Thyroid gland (tissue), 4 donors: ENCODE data around the gene GRIFIN. TPM values are rescaled to one million over a fixed set of nuclear protein-coding genes. Genes with fewer than 3 reads are reported as not detected.

Experiments used
- DNase-seq, 2 donors: peaks; one replicate each; pipeline ENCODE4 v3.0.0-alpha.2; 2019
- H3K27ac ChIP-seq, 3 donors: fragments of 200-600 bp; sonication (generic); 1 replicate in 2 of 3; 2 replicates in 1 of 3; pipeline ENCODE4 v1.5.1; 2016 to 2019; ENCODE audit warnings: mild to moderate bottlenecking in 1 of 3, moderate library complexity in 1 of 3
- H3K27me3 ChIP-seq: fragments of 200-600 bp; sonication (generic); one replicate; pipeline ENCODE4 v1.5.1; 2019
- H3K36me3 ChIP-seq, 2 donors: fragments of 200-600 bp; sonication (generic); one replicate each; pipeline ENCODE4 v1.5.1; 2016 to 2019
- H3K4me1 ChIP-seq, 2 donors: fragments of 200-600 bp; sonication (generic); one replicate each; pipeline ENCODE4 v1.5.1; 2017 to 2019
- H3K4me3 ChIP-seq, 3 donors: fragments of 200-600 bp; sonication (generic); replicated peaks in 1 of 3; 1 replicate in 2 of 3; 2 replicates in 1 of 3; pipeline ENCODE4 v1.5.1; 2016; ENCODE audit warnings: mild to moderate bottlenecking in 1 of 3
- H3K9me3 ChIP-seq: fragments of 200-600 bp; sonication (generic); one replicate; pipeline ENCODE4 v1.5.1; 2017
- CTCF ChIP-seq, 6 experiments: fragments of 200-600 bp in 3 of 6; fragments of 450-650 bp in 3 of 6; sonication (generic) in 3 of 6; IDR thresholded peaks; one replicate each; pipeline ENCODE4 v1.5.1; 2016 to 2019; ENCODE audit warnings: antibody characterized with exemption in 6 of 6, mild to moderate bottlenecking in 2 of 6, inconsistent platforms in 1 of 6, moderate library complexity in 1 of 6
- POLR2A ChIP-seq, 2 donors: fragments of 450-650 bp; IDR thresholded peaks; one replicate each; pipeline ENCODE4 v1.6.1; 2017; ENCODE audit warnings: antibody characterized with exemption in 2 of 2, mild to moderate bottlenecking in 2 of 2, moderate library complexity in 1 of 2
- WGBS, 2 donors: methylation state at CpG; one replicate each; pipeline ENCODE4 v1.1.5; 2017; 5-methylcytosine and 5-hydroxymethylcytosine counted together
- intact Hi-C: fragments of 100-400 bp; cut with DNase I; formaldehyde crosslinking; loops from one replicate; pipeline ENCODE4 v1.15.1; 2023
- total RNA-seq, 4 donors: library from RNA; depleted of rRNA; stranded (reverse); fragments of >200 nt; gene quantifications; one replicate each; pipeline ENCODE4 v1.2.3, GENCODE V29; 2016

GRIFIN gene
- total RNA-seq, 4 donors from 2014 or later: not detected

- no peak for DNase-seq
- H3K9me3 ChIP-seq: no peaks in the 10 kb centered on the region
- H3K4me3 ChIP-seq: no peak overlapping the region
- no peaks in the 10 kb centered on the region for H3K27me3 ChIP-seq
- 53 to 69% methylated on average over 13 to 20 of the region's 25 CpGs for WGBS, 2 donors
- H3K27ac ChIP-seq: no peak overlapping the region
- peaks cover 0 to 16% of the 10 kb centered on the region in 2 donors for H3K4me1 ChIP-seq
- TF ChIP-seq POLR2A (IDR thresholded peaks at IDR 0.05) (no peak), CTCF (IDR thresholded peaks at IDR 0.05) (no peak)
- intact Hi-C loops: no loop called here
- no peaks in the 10 kb centered on the region for H3K36me3 ChIP-seq
These were observed 713 bp upstream of the GRIFIN start for GRCh38 chr7:2476776-2477446.

GRCh38 chr7:2475678-2476015 lies 551 bp downstream of the GRIFIN start:
- no peak for TF ChIP-seq CTCF (IDR thresholded peaks at IDR 0.05)
- no peak for TF ChIP-seq POLR2A (IDR thresholded peaks at IDR 0.05)
- Histone ChIP-seq H3K4me3 (no peak overlapping the region), H3K4me1 (peaks cover 0 to 21% of the 10 kb centered on the region in 2 donors), H3K9me3 (no peaks in the 10 kb centered on the region), H3K27me3 (no peaks in the 10 kb centered on the region), H3K27ac (no peak overlapping the region), H3K36me3 (no peaks in the 10 kb centered on the region)
- intact Hi-C loops: no loop called here
- no peak for DNase-seq
- 80 to 96% methylated on average over 1 to 9 of the region's 18 CpGs for WGBS, 2 donors

GRCh38 chr7:2474813-2475677 lies 1.2 kb downstream of the GRIFIN start:
- Histone ChIP-seq H3K4me3 (no peak overlapping the region), H3K4me1 (peaks cover 0 to 21% of the 10 kb centered on the region in 2 donors), H3K36me3 (no peaks in the 10 kb centered on the region), H3K9me3 (no peaks in the 10 kb centered on the region), H3K27ac (no peak overlapping the region), H3K27me3 (no peaks in the 10 kb centered on the region)
- TF ChIP-seq CTCF (IDR thresholded peaks at IDR 0.05) (no peak), POLR2A (IDR thresholded peaks at IDR 0.05) (no peak)
- no peak for DNase-seq
- WGBS, 2 donors: 74 to 91% methylated on average over 8 to 12 of the region's 28 CpGs
- intact Hi-C loops: no loop called here

GRCh38 chr7:2474224-2474623 lies 2.0 kb downstream of the GRIFIN start:
- no peak for DNase-seq
- Histone ChIP-seq H3K4me1 (peaks cover 0 to 21% of the 10 kb centered on the region in 2 donors), H3K9me3 (no peaks in the 10 kb centered on the region), H3K36me3 (no peaks in the 10 kb centered on the region), H3K27me3 (no peaks in the 10 kb centered on the region), H3K27ac (no peak overlapping the region), H3K4me3 (no peak overlapping the region)
- TF ChIP-seq POLR2A (IDR thresholded peaks at IDR 0.05): no peak
- no peak for TF ChIP-seq CTCF (IDR thresholded peaks at IDR 0.05)
- intact Hi-C loops: no loop called here
- 50 to 89% methylated on average over 1 to 10 of the region's 15 CpGs for WGBS, 2 donors
